ENCODE results near the gene ARVCF.

DNA sequence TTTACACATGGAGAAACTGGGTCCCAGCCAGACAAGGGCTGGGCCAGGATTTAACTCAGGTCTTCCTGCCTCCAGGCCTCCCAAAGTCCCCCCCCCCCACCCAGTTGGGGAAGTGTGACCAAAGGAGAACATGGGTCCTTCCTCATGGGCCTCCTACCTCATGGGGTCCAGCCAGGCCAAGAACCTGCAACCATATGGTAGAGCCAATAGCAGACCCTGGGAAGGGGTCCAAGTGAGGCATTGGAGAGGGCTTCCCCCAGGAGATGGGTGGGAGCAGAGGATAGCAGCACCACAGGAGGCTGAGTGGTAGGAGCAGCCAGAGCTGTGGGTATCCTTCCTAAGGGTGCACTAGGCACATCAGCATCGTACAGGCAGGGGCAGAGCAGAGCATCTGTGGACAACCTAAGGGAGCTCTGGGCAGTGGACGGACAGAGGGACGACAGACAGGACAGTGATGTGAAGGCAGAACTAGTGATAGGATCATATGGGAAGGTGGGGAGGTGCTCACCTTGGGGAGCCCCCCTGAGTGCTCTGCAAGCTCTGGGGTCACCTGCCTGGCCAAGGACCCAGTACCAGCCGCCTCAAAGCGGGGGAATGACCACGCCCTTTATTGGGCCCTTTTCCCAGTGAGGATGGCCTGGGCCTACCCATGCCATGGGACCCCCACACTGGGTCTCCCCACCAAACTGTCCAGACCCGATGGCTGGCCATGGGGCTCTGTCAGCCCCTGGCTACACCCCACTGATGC is 4.5 kb downstream of the ARVCF start:
- TF ChIP-seq, protein P1, sequence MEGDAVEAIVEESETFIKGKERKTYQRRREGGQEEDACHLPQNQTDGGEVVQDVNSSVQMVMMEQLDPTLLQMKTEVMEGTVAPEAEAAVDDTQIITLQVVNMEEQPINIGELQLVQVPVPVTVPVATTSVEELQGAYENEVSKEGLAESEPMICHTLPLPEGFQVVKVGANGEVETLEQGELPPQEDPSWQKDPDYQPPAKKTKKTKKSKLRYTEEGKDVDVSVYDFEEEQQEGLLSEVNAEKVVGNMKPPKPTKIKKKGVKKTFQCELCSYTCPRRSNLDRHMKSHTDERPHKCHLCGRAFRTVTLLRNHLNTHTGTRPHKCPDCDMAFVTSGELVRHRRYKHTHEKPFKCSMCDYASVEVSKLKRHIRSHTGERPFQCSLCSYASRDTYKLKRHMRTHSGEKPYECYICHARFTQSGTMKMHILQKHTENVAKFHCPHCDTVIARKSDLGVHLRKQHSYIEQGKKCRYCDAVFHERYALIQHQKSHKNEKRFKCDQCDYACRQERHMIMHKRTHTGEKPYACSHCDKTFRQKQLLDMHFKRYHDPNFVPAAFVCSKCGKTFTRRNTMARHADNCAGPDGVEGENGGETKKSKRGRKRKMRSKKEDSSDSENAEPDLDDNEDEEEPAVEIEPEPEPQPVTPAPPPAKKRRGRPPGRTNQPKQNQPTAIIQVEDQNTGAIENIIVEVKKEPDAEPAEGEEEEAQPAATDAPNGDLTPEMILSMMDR (conservative IDR thresholded peaks at IDR 0.05; ENCODE audit: low read depth, low read length): no peak
- no peak for TF ChIP-seq EZH2 (IDR thresholded peaks at IDR 0.05; ENCODE audit: borderline replicate concordance, low read depth, low read length, poor library complexity, severe bottlenecking)
